HEK293 (cell line): ENCODE data around the gene TUBB2B.

Experiments
- BCL11A ChIP-seq: fragments of 450-650 bp; formaldehyde crosslinking; IDR thresholded peaks from 2 replicates; pipeline ENCODE4 v1.5.1; 2016; ENCODE audit warnings: low read depth, missing biosample characterization, missing genetic modification characterization
- CTCF ChIP-seq: fragments of 450-650 bp; formaldehyde crosslinking; IDR thresholded peaks from 2 replicates; pipeline ENCODE4 v1.5.1; 2016; ENCODE audit warnings: missing biosample characterization, missing genetic modification characterization
- ZBTB11 ChIP-seq: fragments of 450-650 bp; formaldehyde crosslinking; conservative IDR thresholded peaks from 2 replicates; pipeline ENCODE4 v1.5.1; 2016; ENCODE audit warnings: low read depth, missing biosample characterization, missing genetic modification characterization
- ZBTB7A ChIP-seq: fragments of 450-650 bp; formaldehyde crosslinking; IDR thresholded peaks from 2 replicates; pipeline ENCODE4 v1.5.1; 2016; ENCODE audit warnings: low read depth, missing biosample characterization, missing genetic modification characterization
- ZNF660 ChIP-seq: fragments of 450-650 bp; IDR thresholded peaks from 2 replicates; pipeline ENCODE4 v1.5.1; 2018; ENCODE audit warnings: missing biosample characterization, mild to moderate bottlenecking, missing genetic modification characterization
- ZNF768 ChIP-seq: fragments of 450-650 bp; formaldehyde crosslinking; IDR thresholded peaks from 2 replicates; pipeline ENCODE4 v1.5.1; 2018; ENCODE audit warnings: missing biosample characterization, mild to moderate bottlenecking, missing genetic modification characterization

- no peak for TF ChIP-seq CTCF (tag by site-specific recombination)
- no peak for TF ChIP-seq ZBTB11 (tag by site-specific recombination)
- TF ChIP-seq ZNF660 (tag by site-specific recombination), result no peak
- no peak for TF ChIP-seq ZNF768
- no peak for TF ChIP-seq ZBTB7A (tag by site-specific recombination)
- TF ChIP-seq BCL11A (tag by site-specific recombination), result no peak
Observed at GRCh38 chr6:3239110-3239830, 11.8 kb upstream of the TUBB2B start.
